ENCODE data around the gene SPOPL.

DNA sequence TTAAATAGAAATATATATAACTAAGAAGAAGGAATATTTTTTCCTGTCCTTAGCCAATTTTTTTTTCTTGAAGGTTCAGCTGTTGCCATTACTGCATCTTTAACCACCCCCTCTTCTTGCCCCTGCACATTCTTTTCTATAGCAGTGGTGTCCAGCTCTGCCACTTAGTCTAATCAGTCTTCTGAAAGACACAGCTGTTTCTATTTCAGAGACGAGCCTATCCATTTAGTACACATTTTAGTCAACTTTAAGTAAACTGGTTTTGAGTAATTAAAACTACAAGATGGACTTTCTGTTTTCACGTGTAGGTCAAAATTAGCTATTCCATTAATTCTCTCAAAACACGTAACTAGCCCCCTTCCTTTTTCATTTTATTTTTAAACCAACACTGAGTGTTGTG is 21.0 kb downstream of the SPOPL start:
- TF ChIP-seq MEF2A (IDR thresholded peaks at IDR 0.05; ENCODE audit: insufficient read depth, low read depth, low read length) (0 out of 2 replicates have a peak, but pooled peaks have one; percentile 40), POLR2A (IDR thresholded peaks at IDR 0.05; ENCODE audit: low read depth, low read length) (no peak)
- TF ChIP-seq, protein P1, sequence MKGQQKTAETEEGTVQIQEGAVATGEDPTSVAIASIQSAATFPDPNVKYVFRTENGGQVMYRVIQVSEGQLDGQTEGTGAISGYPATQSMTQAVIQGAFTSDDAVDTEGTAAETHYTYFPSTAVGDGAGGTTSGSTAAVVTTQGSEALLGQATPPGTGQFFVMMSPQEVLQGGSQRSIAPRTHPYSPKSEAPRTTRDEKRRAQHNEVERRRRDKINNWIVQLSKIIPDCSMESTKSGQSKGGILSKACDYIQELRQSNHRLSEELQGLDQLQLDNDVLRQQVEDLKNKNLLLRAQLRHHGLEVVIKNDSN (IDR thresholded peaks at IDR 0.05; ENCODE audit: borderline replicate concordance, extremely low read length, insufficient read depth, low read depth, low read length) = no peak
- TF ChIP-seq, protein P2, sequence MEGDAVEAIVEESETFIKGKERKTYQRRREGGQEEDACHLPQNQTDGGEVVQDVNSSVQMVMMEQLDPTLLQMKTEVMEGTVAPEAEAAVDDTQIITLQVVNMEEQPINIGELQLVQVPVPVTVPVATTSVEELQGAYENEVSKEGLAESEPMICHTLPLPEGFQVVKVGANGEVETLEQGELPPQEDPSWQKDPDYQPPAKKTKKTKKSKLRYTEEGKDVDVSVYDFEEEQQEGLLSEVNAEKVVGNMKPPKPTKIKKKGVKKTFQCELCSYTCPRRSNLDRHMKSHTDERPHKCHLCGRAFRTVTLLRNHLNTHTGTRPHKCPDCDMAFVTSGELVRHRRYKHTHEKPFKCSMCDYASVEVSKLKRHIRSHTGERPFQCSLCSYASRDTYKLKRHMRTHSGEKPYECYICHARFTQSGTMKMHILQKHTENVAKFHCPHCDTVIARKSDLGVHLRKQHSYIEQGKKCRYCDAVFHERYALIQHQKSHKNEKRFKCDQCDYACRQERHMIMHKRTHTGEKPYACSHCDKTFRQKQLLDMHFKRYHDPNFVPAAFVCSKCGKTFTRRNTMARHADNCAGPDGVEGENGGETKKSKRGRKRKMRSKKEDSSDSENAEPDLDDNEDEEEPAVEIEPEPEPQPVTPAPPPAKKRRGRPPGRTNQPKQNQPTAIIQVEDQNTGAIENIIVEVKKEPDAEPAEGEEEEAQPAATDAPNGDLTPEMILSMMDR (IDR thresholded peaks at IDR 0.05 in 2 of 3, conservative IDR thresholded peaks at IDR 0.05 in 1 of 3; ENCODE audit: control insufficient read depth in 2 of 3, extremely low read depth in 1 of 3, insufficient read depth in 1 of 3, low read depth in 3 of 3, low read length in 3 of 3) = no peak
